Posterior vena cava (tissue), 2 donors: Measurements from ENCODE around the gene SPHK2. TPM values are rescaled to one million over a fixed set of nuclear protein-coding genes. Genes with fewer than 3 reads are reported as not detected.
"Not testable (repeated sequence)": the region's sequence is repeated elsewhere in the genome, so short reads cannot be mapped to it uniquely, and the experiment has no call there.

Experiments used
- DNase-seq: peaks from one replicate; pipeline ENCODE4 v3.0.0-alpha.2; 2020; ENCODE audit warnings: low spot score
- intact Hi-C, 2 donors: fragments of 100-400 bp; cut with DNase I; formaldehyde crosslinking; loops; one replicate each; pipeline versions ENCODE4 v1.14.1 to v1.14.2; 2022 to 2023
- total RNA-seq, 2 donors: library from RNA; stranded (reverse); fragmentation: NEBNext Ultra II Directional; extraction: Animal tissue kit (Norgen Biotek cat#: 25700); gene quantifications; one replicate each; pipeline ENCODE4 v1.2.1, GENCODE V29; 2021
- donor health status: DM: yes; HTN: yes; CAD: no.
- donor health status: DM: yes; HTN: yes; CAD: no.

Gene SPHK2
- total RNA-seq, 2 donors from 2014 or later = 8.5 to 12.1 TPM

- intact Hi-C loops = loop anchor here in 1 of 2 donors (10.0 kb wide), 1 partner anchor 189 kb away; the partner anchor contains the start of gene HSD17B14
- DNase-seq = peak; percentile 95
Measured at GRCh38 chr19:48646001-48646721, 26.9 kb downstream of the SPHK2 start, which contains the start of gene CA11. Gene CA11 (minus strand): TSS chr19:48646187. CDS start chr19:48645632, 555 bp downstream.

GRCh38 chr19:48646722-48647216 lies 27.5 kb downstream of the SPHK2 start:
- DNase-seq = no peak
- intact Hi-C loops = loop anchor here in 1 of 2 donors (10.0 kb wide), 1 partner anchor 188 kb away; the partner anchor contains the start of gene HSD17B14

GRCh38 chr19:48648134-48648533 lies 28.8 kb downstream of the SPHK2 start:
- DNase-seq = no peak
- intact Hi-C loops = loop anchor here in 1 of 2 donors (10.0 kb wide), 1 partner anchor 187 kb away; the partner anchor contains the start of gene HSD17B14

GRCh38 chr19:48650974-48651682 lies 31.8 kb downstream of the SPHK2 start:
- intact Hi-C loops = loop anchor here in 1 of 2 donors (10.0 kb wide), 1 partner anchor 184 kb away; the partner anchor contains the start of gene HSD17B14
- peak; percentile 32 for DNase-seq

- no peak for DNase-seq
- intact Hi-C loops = loop anchor here in 1 of 2 donors (10.0 kb wide), 1 partner anchor 183 kb away; the partner anchor contains the start of gene HSD17B14
Measured at GRCh38 chr19:48651683-48652048, 32.4 kb downstream of the SPHK2 start.

GRCh38 chr19:48654299-48655059 lies 35.2 kb downstream of the SPHK2 start:
- intact Hi-C loops = loop anchor here in 1 of 2 donors (10.0 kb wide), 1 partner anchor 180 kb away; the partner anchor contains the start of gene HSD17B14
- no peak for DNase-seq

GRCh38 chr19:48656840-48657474 lies 37.7 kb downstream of the SPHK2 start:
- DNase-seq = no peak
- intact Hi-C loops = loop anchor here in 1 of 2 donors (10.0 kb wide), 1 partner anchor 178 kb away; the partner anchor contains the start of gene HSD17B14

GRCh38 chr19:48657828-48658227 lies 38.5 kb downstream of the SPHK2 start:
- not testable (repeated sequence) for DNase-seq
- intact Hi-C loops = loop anchor here in 1 of 2 donors (10.0 kb wide), 1 partner anchor 177 kb away; the partner anchor contains the start of gene HSD17B14

- DNase-seq = no peak
- intact Hi-C loops = loop anchor here in 1 of 2 donors (10.0 kb wide), 1 partner anchor 176 kb away; the partner anchor contains the start of gene HSD17B14
Measured at GRCh38 chr19:48658483-48658882, 39.2 kb downstream of the SPHK2 start.

GRCh38 chr19:48659768-48660167 lies 40.5 kb downstream of the SPHK2 start:
- intact Hi-C loops = loop anchor here in 1 of 2 donors (10.0 kb wide), 1 partner anchor 175 kb away; the partner anchor contains the start of gene HSD17B14
- DNase-seq = no peak

GRCh38 chr19:48660852-48661710 lies 41.8 kb downstream of the SPHK2 start:
- peak; percentile 96 for DNase-seq
- intact Hi-C loops = no loop called here

- no peak for DNase-seq
- intact Hi-C loops = no loop called here
Measured at GRCh38 chr19:48661711-48662090, 42.4 kb downstream of the SPHK2 start.

- intact Hi-C loops = no loop called here
- DNase-seq = peak; percentile 51
Measured at GRCh38 chr19:48663667-48664066, 44.4 kb downstream of the SPHK2 start.

- intact Hi-C loops = no loop called here
Measured at GRCh38 chr19:48664476-48664875, 45.2 kb downstream of the SPHK2 start.

GRCh38 chr19:48665786-48666185 lies 46.5 kb downstream of the SPHK2 start:
- intact Hi-C loops = no loop called here
- DNase-seq = no peak

More at GRCh38 chr19:48664476-48664875, 45.2 kb downstream of the SPHK2 start:
- no peak for DNase-seq

GRCh38 chr19:48668332-48668731 lies 49.0 kb downstream of the SPHK2 start:
- intact Hi-C loops = no loop called here
- no peak for DNase-seq

GRCh38 chr19:48668761-48669160 lies 49.5 kb downstream of the SPHK2 start:
- DNase-seq = no peak
- intact Hi-C loops = no loop called here
